Stimulated activated memory B cell treated with anti-CD40 and anti-IgM and Interleukin-4, amounts not matched to agents 10 μg/mL and 1 μg/mL and 100 μg/mL, for 72 hours (primary cell): ENCODE measurements around the gene VLDLR.
"Not testable (repeated sequence)": the region's sequence is repeated elsewhere in the genome, so short reads cannot be mapped to it uniquely, and the experiment has no call there.

ENCODE experiments used
- ATAC-seq: fragments of 150-1000 bp; cut with Tn5 transposase; 2 replicates; pipeline ENCODE4 v1.10.0; 2021
- H3K27ac Mint-ChIP-seq: one replicate; pipeline ENCODE4 v1.8.0; 2022; ENCODE audit warnings: mild to moderate bottlenecking, mixed read lengths
- H3K27me3 Mint-ChIP-seq: one replicate; pipeline ENCODE4 v1.8.0; 2022; ENCODE audit warnings: mixed read lengths
- H3K36me3 Mint-ChIP-seq: one replicate; pipeline ENCODE4 v1.8.0; 2022; ENCODE audit warnings: mixed read lengths
- H3K4me1 Mint-ChIP-seq: one replicate; pipeline ENCODE4 v1.8.0; 2022; ENCODE audit warnings: mixed read lengths
- H3K4me3 Mint-ChIP-seq: one replicate; pipeline ENCODE4 v1.8.0; 2022; ENCODE audit warnings: mild to moderate bottlenecking, moderate library complexity, mixed read lengths
- H3K9me3 Mint-ChIP-seq: one replicate; pipeline ENCODE4 v1.8.0; 2022; ENCODE audit warnings: mixed read lengths

Gene VLDLR

GRCh38 chr9:2704504-2704903 lies 82.9 kb downstream of the VLDLR start:
- H3K9me3 Mint-ChIP-seq: peaks cover 2% of the 10 kb centered on the region

GRCh38 chr9:2707256-2707655 lies 85.7 kb downstream of the VLDLR start:
- ATAC-seq: not testable (repeated sequence)

More at GRCh38 chr9:2704504-2704903, 82.9 kb downstream of the VLDLR start:
- no peaks in the 10 kb centered on the region for H3K4me1 Mint-ChIP-seq
- H3K4me3 Mint-ChIP-seq: no peak overlapping the region
- H3K27me3 Mint-ChIP-seq: no peaks in the 10 kb centered on the region
- H3K27ac Mint-ChIP-seq: no peak overlapping the region
- no peak for ATAC-seq
- peaks cover 20% of the 10 kb centered on the region for H3K36me3 Mint-ChIP-seq

More at GRCh38 chr9:2707256-2707655, 85.7 kb downstream of the VLDLR start:
- H3K27ac Mint-ChIP-seq, H3K9me3 Mint-ChIP-seq, H3K27me3 Mint-ChIP-seq, H3K4me3 Mint-ChIP-seq, H3K36me3 Mint-ChIP-seq, H3K4me1 Mint-ChIP-seq: not testable (repeated sequence)
